ENCODE data around the gene ATF3.
"Not testable (repeated sequence)": the region's sequence is repeated elsewhere in the genome, so short reads cannot be mapped to it uniquely, and the experiment has no call there.

ATF3 gene

GRCh38 chr1:212637902-212638301 is 29.3 kb downstream of the ATF3 start:
- Histone ChIP-seq H3K27ac (ENCODE audit: low read depth, low read length) (no peak overlapping the region), H3K9me3 (ENCODE audit: control insufficient read depth, insufficient read depth, low read length) (no peaks in the 10 kb centered on the region), H3K9me2 (replicated peaks; ENCODE audit: control insufficient read depth, low read length) (no peaks in the 10 kb centered on the region), H3K36me3 (ENCODE audit: control insufficient read depth, low read length) (no peaks in the 10 kb centered on the region), H3F3A (ENCODE audit: control insufficient read depth, insufficient read depth) (no peaks in the 10 kb centered on the region), H3K79me2 (ENCODE audit: control insufficient read depth, low read length) (no peaks in the 10 kb centered on the region), H3K4me3 (ENCODE audit: low read length) (no peak overlapping the region), H3K27me3 (ENCODE audit: control insufficient read depth, low read length) (peaks cover 33% of the 10 kb centered on the region), H4K20me1 (ENCODE audit: control insufficient read depth, insufficient read depth, low read depth, low read length) (no peaks in the 10 kb centered on the region), H3K4me2 (ENCODE audit: low read length) (no peak overlapping the region), H3K4me1 (ENCODE audit: control insufficient read depth, low read length) (peaks cover 27% of the 10 kb centered on the region)
- TF ChIP-seq EZH2phosphoT487 (IDR thresholded peaks at IDR 0.05; ENCODE audit: borderline replicate concordance, low read length) = no peak
- TF ChIP-seq CTCF (IDR thresholded peaks at IDR 0.05; ENCODE audit: low read depth, low read length, poor library complexity, severe bottlenecking) = no peak

- no peak overlapping the region for H3K4me3 ChIP-seq (ENCODE audit: low read length)
- no peaks in the 10 kb centered on the region for H3K9me2 ChIP-seq (replicated peaks; ENCODE audit: control insufficient read depth, low read length)
- no peak for TF ChIP-seq CTCF (IDR thresholded peaks at IDR 0.05; ENCODE audit: low read depth, low read length, poor library complexity, severe bottlenecking)
- H3K27ac ChIP-seq (ENCODE audit: low read depth, low read length) = no peak overlapping the region
- H3K9me3 ChIP-seq (ENCODE audit: control insufficient read depth, insufficient read depth, low read length) = no peaks in the 10 kb centered on the region
- H3K79me2 ChIP-seq (ENCODE audit: control insufficient read depth, low read length) = no peaks in the 10 kb centered on the region
- no peaks in the 10 kb centered on the region for H4K20me1 ChIP-seq (ENCODE audit: control insufficient read depth, insufficient read depth, low read depth, low read length)
- no peaks in the 10 kb centered on the region for H3F3A ChIP-seq (ENCODE audit: control insufficient read depth, insufficient read depth)
- peaks cover 29% of the 10 kb centered on the region for H3K27me3 ChIP-seq (ENCODE audit: control insufficient read depth, low read length)
- no peak overlapping the region for H3K4me2 ChIP-seq (ENCODE audit: low read length)
- H3K36me3 ChIP-seq (ENCODE audit: control insufficient read depth, low read length) = no peaks in the 10 kb centered on the region
- peaks cover 27% of the 10 kb centered on the region for H3K4me1 ChIP-seq (ENCODE audit: control insufficient read depth, low read length)
Measured at GRCh38 chr1:212638492-212639151, 30.1 kb downstream of the ATF3 start.

- peaks cover 27% of the 10 kb centered on the region for H3K4me1 ChIP-seq (ENCODE audit: control insufficient read depth, low read length)
- not testable (repeated sequence) for H3K4me2 ChIP-seq (ENCODE audit: low read length)
Measured at GRCh38 chr1:212639524-212639923, 31.0 kb downstream of the ATF3 start.

GRCh38 chr1:212640223-212640878 is 31.8 kb downstream of the ATF3 start:
- Histone ChIP-seq H3K4me2 (ENCODE audit: low read length) (no peak overlapping the region), H3K79me2 (ENCODE audit: control insufficient read depth, low read length) (no peaks in the 10 kb centered on the region), H3K27ac (ENCODE audit: low read depth, low read length) (no peak overlapping the region), H3K27me3 (ENCODE audit: control insufficient read depth, low read length) (peaks cover 34% of the 10 kb centered on the region), H4K20me1 (ENCODE audit: control insufficient read depth, insufficient read depth, low read depth, low read length) (no peaks in the 10 kb centered on the region), H3F3A (ENCODE audit: control insufficient read depth, insufficient read depth) (no peaks in the 10 kb centered on the region), H3K4me3 (ENCODE audit: low read length) (no peak overlapping the region), H3K4me1 (ENCODE audit: control insufficient read depth, low read length) (peaks cover 19% of the 10 kb centered on the region), H3K9me2 (replicated peaks; ENCODE audit: control insufficient read depth, low read length) (no peaks in the 10 kb centered on the region), H3K36me3 (ENCODE audit: control insufficient read depth, low read length) (no peaks in the 10 kb centered on the region), H3K9me3 (ENCODE audit: control insufficient read depth, insufficient read depth, low read length) (no peaks in the 10 kb centered on the region)
- no peak for TF ChIP-seq CTCF (IDR thresholded peaks at IDR 0.05; ENCODE audit: low read depth, low read length, poor library complexity, severe bottlenecking)
- no peak for TF ChIP-seq EZH2phosphoT487 (IDR thresholded peaks at IDR 0.05; ENCODE audit: borderline replicate concordance, low read length)

More at GRCh38 chr1:212639524-212639923, 31.0 kb downstream of the ATF3 start:
- not testable (repeated sequence) for H3F3A ChIP-seq (ENCODE audit: control insufficient read depth, insufficient read depth); H3K27ac ChIP-seq (ENCODE audit: low read depth, low read length); H4K20me1 ChIP-seq (ENCODE audit: control insufficient read depth, insufficient read depth, low read depth, low read length); H3K79me2 ChIP-seq (ENCODE audit: control insufficient read depth, low read length); H3K9me2 ChIP-seq (replicated peaks; ENCODE audit: control insufficient read depth, low read length); H3K36me3 ChIP-seq (ENCODE audit: control insufficient read depth, low read length); H3K4me3 ChIP-seq (ENCODE audit: low read length); H3K9me3 ChIP-seq (ENCODE audit: control insufficient read depth, insufficient read depth, low read length)
- peaks cover 29% of the 10 kb centered on the region for H3K27me3 ChIP-seq (ENCODE audit: control insufficient read depth, low read length)
